Suprapubic skin (tissue), 4 donors: ENCODE measurements around the gene ARL14EPL. TPM values are rescaled to one million over a fixed set of nuclear protein-coding genes. Genes with fewer than 3 reads are reported as not detected.

Source experiments
- DNase-seq, 2 donors: peaks; one replicate each; pipeline ENCODE4 v3.0.0-alpha.2; 2019; ENCODE audit warnings: low spot score in 2 of 2
- H3K27ac ChIP-seq: fragments of 200-600 bp; sonication (generic); one replicate; pipeline ENCODE4 v1.5.1; 2019
- H3K27me3 ChIP-seq: fragments of 200-600 bp; sonication (generic); one replicate; pipeline ENCODE4 v1.5.1; 2019
- H3K36me3 ChIP-seq: fragments of 200-600 bp; sonication (generic); one replicate; pipeline ENCODE4 v1.5.1; 2019
- H3K4me1 ChIP-seq: fragments of 200-600 bp; sonication (generic); one replicate; pipeline ENCODE4 v1.5.1; 2019
- H3K4me3 ChIP-seq: fragments of 200-600 bp; sonication (generic); one replicate; pipeline ENCODE4 v1.5.1; 2019; ENCODE audit warnings: mild to moderate bottlenecking
- H3K9me3 ChIP-seq: fragments of 200-600 bp; sonication (generic); one replicate; pipeline ENCODE4 v1.5.1; 2019
- CTCF ChIP-seq, 2 donors: fragments of 200-600 bp in 1 of 2; fragments of 450-650 bp in 1 of 2; sonication (generic) in 1 of 2; IDR thresholded peaks; one replicate each; pipeline ENCODE4 v1.5.1; 2016 to 2019; ENCODE audit warnings: antibody characterized with exemption in 2 of 2, mild to moderate bottlenecking in 1 of 2, moderate library complexity in 1 of 2
- EP300 ChIP-seq: sonication (generic); formaldehyde crosslinking; IDR thresholded peaks from one replicate; pipeline ENCODE4 v1.6.1; 2017; ENCODE audit warnings: antibody characterized with exemption
- POLR2A ChIP-seq, 2 donors: fragments of 450-650 bp; IDR thresholded peaks; one replicate each; pipeline ENCODE4 v1.6.1; 2017; ENCODE audit warnings: antibody characterized with exemption in 2 of 2, mild to moderate bottlenecking in 2 of 2, moderate library complexity in 2 of 2
- POLR2AphosphoS5 ChIP-seq, 3 donors: sonication (generic); formaldehyde crosslinking; IDR thresholded peaks; one replicate each; pipeline ENCODE4 v1.6.1; 2017; ENCODE audit warnings: antibody characterized with exemption in 3 of 3
- WGBS: methylation state at CpG from one replicate; pipeline ENCODE4 v1.1.5; 2018; 5-methylcytosine and 5-hydroxymethylcytosine counted together
- total RNA-seq, 4 donors: library from RNA; depleted of rRNA; stranded (reverse); fragments of >200 nt; gene quantifications; one replicate each; pipeline ENCODE4 v1.1.0, GENCODE V29; 2016

Gene ARL14EPL
- not detected for total RNA-seq

- Histone ChIP-seq H3K27ac (no peak within 1 kb of the TSS), H3K36me3 (no peaks in the 10 kb centered on the region), H3K27me3 (no peaks in the 10 kb centered on the region), H3K4me1 (no peaks in the 10 kb centered on the region), H3K9me3 (no peaks in the 10 kb centered on the region), H3K4me3 (no peak within 1 kb of the TSS)
- no peak for DNase-seq
- no peak for TF ChIP-seq POLR2A (IDR thresholded peaks at IDR 0.05)
- TF ChIP-seq CTCF (IDR thresholded peaks at IDR 0.05): peak in 1 of 2 donors; percentile 7
- no peak for TF ChIP-seq POLR2AphosphoS5 (IDR thresholded peaks at IDR 0.05)
- WGBS: 68% methylated on average over 9 of the region's 9 CpGs
Measured at GRCh38 chr5:116032094-116032517, at the start of gene ARL14EPL. ARL14EPL (plus strand) TSS chr5:116032472; CDS start chr5:116051466, 18,994 bp downstream.

DNA sequence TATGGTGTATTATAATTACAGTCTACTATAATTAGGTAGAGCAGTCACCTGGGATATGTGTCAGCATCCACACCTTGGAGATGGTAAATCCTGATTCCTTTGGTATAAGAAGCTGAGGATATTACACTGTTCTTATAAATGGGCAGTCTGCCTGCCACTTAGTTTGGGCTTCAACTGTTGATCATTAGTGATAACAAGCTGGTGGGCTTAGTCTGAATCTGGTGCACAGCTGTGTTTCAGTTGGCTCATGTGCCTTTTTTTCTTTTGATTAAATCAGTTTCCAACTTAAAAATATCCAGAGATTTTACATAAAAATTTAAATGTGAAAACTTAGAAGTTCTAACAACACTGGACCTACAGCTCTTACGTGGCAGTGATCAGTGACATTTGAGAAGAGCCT, 48.8 kb upstream of the ARL14EPL start:
- Histone ChIP-seq H3K9me3 (no peaks in the 10 kb centered on the region), H3K36me3 (no peaks in the 10 kb centered on the region), H3K4me3 (no peak overlapping the region), H3K4me1 (peaks cover 7% of the 10 kb centered on the region), H3K27ac (no peak overlapping the region), H3K27me3 (no peaks in the 10 kb centered on the region)
- no peak for DNase-seq
- 93% methylated on average over 1 of the region's 1 CpG for WGBS
- TF ChIP-seq CTCF (IDR thresholded peaks at IDR 0.05) (no peak), EP300 (no peak), POLR2AphosphoS5 (IDR thresholded peaks at IDR 0.05) (no peak), POLR2A (IDR thresholded peaks at IDR 0.05) (no peak)

DNA sequence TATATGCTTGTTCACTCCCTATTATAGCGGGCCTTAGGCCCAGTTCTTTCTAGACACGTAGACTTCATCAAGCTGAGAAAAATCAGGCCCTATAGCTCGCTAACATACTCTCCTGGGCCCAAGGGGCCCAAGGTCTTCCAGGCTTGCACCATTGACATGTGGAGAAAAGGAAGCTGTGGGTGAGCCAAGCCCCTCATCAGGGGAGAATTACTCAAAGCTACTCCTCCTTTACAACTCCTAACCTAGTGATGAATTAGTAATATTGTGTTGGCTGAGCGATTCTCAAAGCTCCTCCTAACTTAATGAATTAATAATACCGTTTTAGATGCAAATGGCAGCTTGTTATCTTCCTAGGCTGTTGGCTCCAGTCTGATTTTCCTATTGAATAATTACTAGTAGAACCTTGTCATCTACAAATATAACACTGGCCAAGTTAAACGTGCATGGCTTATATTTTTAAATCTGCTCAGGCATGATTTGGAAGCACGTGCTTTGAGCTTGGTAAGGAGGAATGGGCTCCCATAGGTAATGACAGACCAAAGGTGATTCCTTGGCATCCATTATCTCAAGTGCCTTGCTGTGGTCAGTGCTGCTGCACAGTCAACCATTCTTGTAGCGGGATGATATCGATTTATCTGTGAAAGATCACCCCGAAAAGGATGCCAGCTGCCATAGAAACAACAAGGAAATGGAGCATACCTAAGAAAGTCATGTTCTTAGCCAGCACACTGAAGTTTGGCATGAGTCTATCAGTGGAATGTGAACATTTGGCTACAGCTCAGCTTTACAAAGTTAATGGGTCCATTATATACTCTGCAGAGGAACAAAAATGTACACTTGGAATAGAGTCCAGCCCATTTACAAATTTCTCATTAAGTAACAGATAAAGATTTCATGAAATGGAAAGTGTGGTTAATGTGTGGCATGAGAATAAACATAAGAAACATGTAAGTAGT, 46.2 kb upstream of the ARL14EPL start:
- Histone ChIP-seq H3K27ac (no peak overlapping the region), H3K27me3 (no peaks in the 10 kb centered on the region), H3K36me3 (no peaks in the 10 kb centered on the region), H3K9me3 (no peaks in the 10 kb centered on the region), H3K4me1 (no peaks in the 10 kb centered on the region), H3K4me3 (no peak overlapping the region)
- DNase-seq: no peak
- no peak for TF ChIP-seq POLR2A (IDR thresholded peaks at IDR 0.05)
- no peak for TF ChIP-seq EP300
- TF ChIP-seq POLR2AphosphoS5 (IDR thresholded peaks at IDR 0.05): no peak
- no peak for TF ChIP-seq CTCF (IDR thresholded peaks at IDR 0.05)
- whole genome bisulfite sequencing: 66% methylated on average over 10 of the region's 10 CpGs

GRCh38 chr5:115988002-115988401, 44.3 kb upstream of the ARL14EPL start:
- Histone ChIP-seq H3K4me1 (no peaks in the 10 kb centered on the region), H3K27me3 (no peaks in the 10 kb centered on the region), H3K9me3 (no peaks in the 10 kb centered on the region), H3K27ac (no peak overlapping the region), H3K36me3 (no peaks in the 10 kb centered on the region), H3K4me3 (no peak overlapping the region)
- TF ChIP-seq POLR2AphosphoS5 (IDR thresholded peaks at IDR 0.05) (no peak), CTCF (IDR thresholded peaks at IDR 0.05) (no peak), EP300 (no peak), POLR2A (IDR thresholded peaks at IDR 0.05) (no peak)
- 91% methylated on average over 2 of the region's 2 CpGs for WGBS
- DNase-seq: no peak

GRCh38 chr5:115992848-115993350, 39.4 kb upstream of the ARL14EPL start:
- no peak for TF ChIP-seq POLR2AphosphoS5 (IDR thresholded peaks at IDR 0.05)
- no peak for TF ChIP-seq EP300
- no peak for TF ChIP-seq CTCF (IDR thresholded peaks at IDR 0.05)
- TF ChIP-seq POLR2A (IDR thresholded peaks at IDR 0.05): no peak
- no peaks in the 10 kb centered on the region for H3K9me3 ChIP-seq
- no peak overlapping the region for H3K4me3 ChIP-seq
- no peaks in the 10 kb centered on the region for H3K36me3 ChIP-seq
- 46% methylated on average over 5 of the region's 5 CpGs for WGBS
- H3K27me3 ChIP-seq: no peaks in the 10 kb centered on the region
- H3K27ac ChIP-seq: peak overlapping the region; percentile 43
- no peak for DNase-seq
- H3K4me1 ChIP-seq: no peaks in the 10 kb centered on the region
